CMK (cell line): Measurements from ENCODE around the gene TMEM178B.
"Not testable (repeated sequence)": the region's sequence is repeated elsewhere in the genome, so short reads cannot be mapped to it uniquely, and the experiment has no call there.

Experiments
- DNase-seq: peaks from one replicate; pipeline ENCODE4 v3.0.0-alpha.2; 2010; ENCODE audit warnings: low read depth

Gene TMEM178B

DNA sequence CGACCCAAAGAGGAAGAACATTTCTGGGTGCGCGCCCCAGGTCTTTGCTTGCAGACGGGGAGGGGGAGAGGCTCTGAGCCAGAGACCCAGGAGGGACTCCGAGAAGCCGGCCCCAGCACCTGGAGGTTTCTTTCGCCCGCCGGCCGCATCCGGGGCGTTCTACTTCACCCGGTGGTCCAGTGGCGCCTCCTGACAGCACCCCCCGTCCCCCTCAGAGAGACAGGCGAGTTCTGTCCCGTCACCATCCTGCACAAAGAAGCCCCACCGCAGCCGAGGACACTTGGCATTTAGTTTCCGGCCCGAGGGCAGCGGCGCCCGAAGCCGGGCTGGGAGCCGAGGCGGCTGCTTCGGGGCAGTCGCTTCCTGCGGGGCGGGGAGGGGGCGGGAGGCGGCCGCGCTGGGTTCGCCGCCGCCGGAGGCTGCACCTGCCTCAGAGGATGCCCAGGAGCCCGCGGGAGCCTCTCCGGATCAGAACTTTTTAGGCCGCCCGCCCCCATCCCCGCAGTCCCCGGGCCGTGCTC lies at the start of gene TMEM178B:
TSS of gene TMEM178B (plus strand) at position 424 of the 521 bp plus-strand sequence.
- no peak for DNase-seq

GRCh38 chr7:141024668-141025067 lies 49.2 kb upstream of the TMEM178B start:
- no peak for DNase-seq

DNA sequence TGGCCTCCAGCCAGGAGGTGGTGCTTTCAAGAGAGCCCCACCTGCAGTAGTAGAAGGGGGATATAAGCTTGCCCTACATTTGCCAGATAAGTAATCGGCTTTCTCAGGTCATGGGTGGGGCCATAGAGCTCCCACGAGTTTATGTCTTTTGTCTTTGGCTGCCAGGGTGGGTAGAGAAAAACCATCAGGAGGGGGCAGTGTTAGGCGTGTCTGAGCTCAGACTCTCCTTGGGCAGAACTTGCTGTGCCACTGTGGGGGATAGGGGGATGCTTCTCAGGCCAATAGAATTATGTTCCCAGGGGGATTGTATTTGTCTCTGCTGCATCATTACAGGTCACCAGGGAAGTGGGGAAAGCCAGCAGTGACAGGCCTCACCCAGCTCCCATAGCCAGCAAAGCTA lies 46.8 kb upstream of the TMEM178B start:
- DNase-seq: no peak

DNA sequence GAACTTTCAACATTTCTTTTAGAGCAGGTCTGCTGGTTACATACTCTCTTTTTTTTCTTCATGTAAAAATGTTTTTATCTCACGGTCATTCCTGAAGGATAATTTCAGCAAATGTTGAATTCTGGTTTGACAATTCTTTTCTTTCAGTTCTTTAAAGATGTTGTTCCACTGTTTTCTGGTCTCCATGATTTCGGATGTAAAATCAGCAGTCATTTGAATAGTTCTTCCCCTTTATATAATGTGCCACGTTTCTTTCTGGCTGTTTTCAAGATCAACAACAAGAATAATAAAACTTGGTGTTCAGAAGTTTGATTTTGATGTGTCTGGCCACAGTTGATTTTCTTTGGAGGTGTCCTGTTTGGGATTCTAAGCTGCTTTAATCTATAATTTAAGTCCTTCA lies 45.1 kb upstream of the TMEM178B start:
- DNase-seq: no peak

DNA sequence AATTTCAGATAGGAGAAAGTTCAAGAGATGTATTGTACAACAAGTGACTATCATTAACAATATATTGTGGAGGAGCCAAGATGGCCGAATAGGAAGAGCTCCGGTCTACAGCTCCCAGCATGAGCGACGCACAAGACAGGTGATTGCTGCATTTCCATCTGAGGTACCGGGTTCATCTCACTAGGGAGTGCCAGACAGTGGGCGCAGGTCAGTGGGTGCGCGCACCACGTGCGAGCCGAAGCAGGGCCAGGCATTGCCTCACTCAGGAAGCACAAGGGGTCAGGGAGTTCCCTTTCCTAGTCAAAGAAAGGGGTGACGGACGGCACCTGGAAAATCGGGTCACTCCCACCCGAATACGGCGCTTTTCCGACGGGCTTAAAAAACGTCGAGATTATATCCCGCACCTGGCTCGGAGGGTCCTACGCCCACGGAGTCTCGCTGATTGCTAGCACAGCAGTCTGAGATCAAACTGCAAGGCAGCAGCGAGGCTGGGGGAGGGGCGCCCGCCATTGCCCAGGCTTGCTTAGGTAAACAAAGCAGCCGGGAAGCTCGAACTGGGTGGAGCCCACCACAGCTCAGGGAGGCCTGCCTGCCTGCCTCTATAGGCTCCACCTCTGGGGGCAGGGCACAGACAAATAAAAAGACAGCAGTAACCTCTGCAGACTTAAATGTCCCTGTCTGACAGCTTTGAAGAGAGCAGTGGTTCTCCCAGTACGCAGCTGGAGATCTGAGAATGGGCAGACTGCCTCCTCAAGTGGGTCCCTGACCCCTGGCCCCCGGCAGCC lies 41.1 kb upstream of the TMEM178B start:
- DNase-seq: not testable (repeated sequence)

GRCh38 chr7:141038100-141038499 lies 35.8 kb upstream of the TMEM178B start:
- DNase-seq: not testable (repeated sequence)

- DNase-seq: no peak
Observed at GRCh38 chr7:141039376-141039775, 34.5 kb upstream of the TMEM178B start.

DNA sequence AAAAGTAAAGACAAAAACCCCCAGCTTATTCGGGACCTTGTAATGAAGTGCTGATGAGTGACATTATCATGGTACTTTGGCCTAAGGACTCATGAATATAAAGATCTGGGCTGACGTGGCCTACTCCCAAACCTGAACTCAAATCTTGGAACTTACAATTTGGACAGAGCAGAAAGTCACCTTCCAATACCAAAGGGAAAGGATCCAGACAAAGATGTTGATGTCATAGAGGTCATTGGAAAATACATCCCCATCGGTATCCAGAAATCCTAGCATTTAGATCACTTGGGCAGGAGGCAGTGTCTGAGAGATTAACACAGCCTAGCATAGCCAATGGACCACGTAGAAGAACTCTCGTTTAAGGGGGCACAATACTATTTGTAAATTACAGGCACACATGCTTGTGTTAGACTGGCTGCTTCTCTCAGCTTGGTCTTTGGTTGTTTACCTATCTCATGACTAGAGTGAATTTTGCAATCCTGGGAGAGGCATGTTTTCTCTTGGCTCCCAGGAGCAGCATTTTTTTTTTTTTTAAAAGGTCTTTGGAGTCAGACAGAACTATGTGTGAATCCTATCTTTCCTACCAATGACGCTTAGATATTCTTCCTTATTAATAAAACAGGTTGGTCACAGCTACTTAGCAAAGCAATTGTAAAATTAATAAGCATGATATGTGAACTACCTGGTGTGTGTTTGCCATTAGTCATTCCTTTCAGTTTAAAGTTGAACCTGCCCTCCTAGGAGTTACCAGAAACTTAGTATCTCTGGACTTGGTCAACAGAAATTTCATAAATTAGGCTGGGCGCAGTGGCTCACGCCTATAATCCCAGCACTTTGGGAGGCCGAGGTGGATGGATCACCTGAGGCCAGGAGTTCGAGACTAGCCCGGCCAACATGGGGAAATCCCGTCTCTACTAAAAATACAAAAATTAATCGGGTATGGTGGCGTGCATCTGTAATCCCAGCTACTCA lies 31.4 kb upstream of the TMEM178B start:
- no peak for DNase-seq

DNA sequence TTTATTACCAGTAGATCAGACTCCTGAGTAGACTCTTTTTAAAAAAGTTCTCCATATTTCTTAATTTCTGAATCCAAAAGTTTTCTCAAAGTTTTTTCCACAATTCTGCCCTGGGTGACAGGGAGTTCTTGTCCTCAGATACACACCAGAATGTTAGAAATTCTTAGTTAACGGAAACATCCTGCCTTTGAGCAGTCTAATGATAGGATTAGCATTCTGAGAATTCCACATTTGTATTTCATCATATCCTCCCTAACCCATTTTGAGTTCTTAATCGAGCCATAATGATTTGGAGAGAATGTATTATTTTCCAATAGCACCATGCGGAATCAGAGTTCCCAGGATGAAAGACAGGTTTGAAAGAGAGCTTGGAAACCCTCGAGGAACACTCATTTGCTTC lies 30.2 kb upstream of the TMEM178B start:
- DNase-seq: no peak

DNA sequence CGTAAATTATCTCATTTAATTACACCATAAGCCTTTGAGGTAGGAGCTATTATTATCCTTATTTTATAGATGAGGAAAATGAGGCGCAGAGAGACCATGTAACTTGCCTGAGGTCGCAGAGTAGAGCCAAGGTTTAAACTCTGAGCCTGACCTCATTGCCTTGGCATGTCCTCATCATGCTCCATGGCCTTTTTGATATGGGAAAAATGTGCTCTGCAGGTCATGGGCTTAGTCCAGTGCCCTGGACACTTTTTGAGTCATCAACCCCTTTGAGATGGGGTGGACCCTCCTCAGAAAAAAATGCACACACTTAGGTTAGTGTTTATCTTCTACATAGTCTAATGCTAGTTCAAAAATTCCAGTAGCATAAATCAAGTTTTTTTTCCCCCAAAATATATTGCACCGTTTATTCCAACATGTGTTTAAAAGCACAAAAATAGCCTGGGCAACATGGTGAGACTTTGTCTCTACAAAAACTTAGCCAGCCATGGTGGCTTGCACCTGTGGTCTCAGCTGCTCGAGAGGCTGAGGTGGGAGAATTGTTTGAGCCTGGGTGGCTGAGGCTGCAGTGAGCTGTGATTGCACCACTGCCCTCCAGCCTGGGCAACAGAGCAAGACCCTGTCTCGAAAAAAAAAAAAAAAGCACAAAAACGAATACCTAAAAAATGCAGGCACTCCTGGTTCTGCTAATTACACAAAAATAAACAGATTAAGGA lies 28.6 kb upstream of the TMEM178B start:
- DNase-seq: no peak

- DNase-seq: no peak
Observed at GRCh38 chr7:141045842-141046620, 27.8 kb upstream of the TMEM178B start.

DNA sequence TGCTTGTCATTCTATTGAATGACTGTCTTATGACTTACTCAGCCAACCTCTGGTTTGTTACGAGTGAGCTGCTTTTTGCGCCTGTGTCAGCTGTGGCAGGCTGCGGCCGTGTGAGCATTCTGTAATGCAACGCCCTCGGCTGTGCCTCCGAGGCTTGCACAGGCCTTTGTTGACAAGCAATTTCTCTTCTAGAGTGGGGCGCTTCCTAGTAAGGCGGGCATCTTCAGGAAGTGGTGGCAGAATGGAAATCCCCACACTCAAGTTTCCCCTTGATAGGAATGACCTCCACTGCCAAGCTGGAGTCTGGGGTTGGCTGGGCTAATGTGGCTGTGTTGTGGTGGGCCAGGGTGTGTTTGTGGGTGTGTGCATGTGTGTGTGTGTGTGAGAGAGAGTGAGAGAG lies 20.2 kb upstream of the TMEM178B start:
- DNase-seq: peak; percentile 61

DNA sequence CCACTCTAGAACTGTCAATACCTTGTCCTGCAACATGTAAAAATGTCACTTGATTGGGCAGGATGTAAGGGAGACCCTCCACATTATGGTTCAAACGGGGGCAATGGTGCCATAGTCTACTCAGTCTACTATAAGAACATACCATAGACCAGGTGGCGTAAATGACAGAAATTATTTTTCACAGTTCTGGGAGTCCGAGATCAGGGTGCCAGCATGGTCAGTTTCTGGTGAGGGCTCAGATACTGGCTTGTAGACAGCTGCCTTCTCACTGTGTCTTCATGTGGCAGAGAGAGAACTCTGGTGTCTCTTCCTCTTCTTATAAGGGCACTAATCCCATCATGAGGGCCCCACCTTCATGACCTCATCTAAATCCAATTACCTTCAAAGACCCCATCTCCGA lies 18.7 kb upstream of the TMEM178B start:
- no peak for DNase-seq

DNA sequence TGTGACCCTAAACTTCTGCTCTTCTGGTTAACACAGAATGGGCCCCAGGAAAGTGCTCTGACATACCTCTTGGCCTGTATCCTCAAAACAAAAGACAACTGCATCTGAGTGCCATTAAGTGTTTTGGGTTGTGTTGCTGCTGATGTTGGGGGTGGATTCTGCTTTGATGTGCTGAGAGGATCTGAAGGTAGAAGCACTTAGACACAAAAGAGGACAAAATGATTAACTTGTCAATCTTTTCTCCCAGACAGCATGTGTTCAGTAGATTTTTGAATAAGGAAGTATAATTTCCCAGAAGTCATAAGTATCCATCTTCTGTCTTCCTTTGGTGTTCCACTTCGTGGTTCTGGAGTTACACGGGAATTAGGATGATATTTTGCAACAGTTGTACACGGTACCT lies 16.1 kb upstream of the TMEM178B start:
- no peak for DNase-seq

- not testable (repeated sequence) for DNase-seq
Observed at GRCh38 chr7:141067856-141068255, 6.0 kb upstream of the TMEM178B start.

DNA sequence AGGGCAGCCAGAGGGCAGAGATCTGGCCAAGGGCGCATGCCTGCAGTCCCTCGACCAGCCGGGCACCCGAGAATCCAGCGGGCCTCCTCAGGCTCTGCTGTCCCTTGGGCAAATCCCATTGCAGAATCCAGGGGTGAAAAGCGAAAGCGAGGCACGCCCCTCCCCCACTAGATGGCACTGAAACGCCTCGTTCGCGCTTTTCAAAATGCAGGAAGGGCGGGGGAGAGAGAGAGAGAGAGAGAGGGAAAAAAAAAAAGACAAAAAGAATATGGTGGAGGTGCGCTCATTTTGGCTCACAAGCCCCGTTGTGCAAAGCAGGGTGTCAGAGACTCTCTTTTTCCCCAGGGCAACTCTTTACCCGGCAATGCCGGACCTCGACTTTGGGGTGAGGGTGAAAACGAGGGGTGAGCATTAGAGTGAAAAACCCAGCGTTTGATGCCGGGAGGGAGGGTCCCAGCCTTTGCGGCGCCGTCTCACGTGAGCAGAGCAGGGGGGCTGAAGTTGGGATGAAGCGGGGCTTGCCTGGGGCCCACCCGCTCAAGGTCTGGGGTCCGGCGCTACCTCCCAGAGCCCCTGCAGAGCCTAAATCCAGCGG lies 2.5 kb upstream of the TMEM178B start:
- DNase-seq: no peak

DNA sequence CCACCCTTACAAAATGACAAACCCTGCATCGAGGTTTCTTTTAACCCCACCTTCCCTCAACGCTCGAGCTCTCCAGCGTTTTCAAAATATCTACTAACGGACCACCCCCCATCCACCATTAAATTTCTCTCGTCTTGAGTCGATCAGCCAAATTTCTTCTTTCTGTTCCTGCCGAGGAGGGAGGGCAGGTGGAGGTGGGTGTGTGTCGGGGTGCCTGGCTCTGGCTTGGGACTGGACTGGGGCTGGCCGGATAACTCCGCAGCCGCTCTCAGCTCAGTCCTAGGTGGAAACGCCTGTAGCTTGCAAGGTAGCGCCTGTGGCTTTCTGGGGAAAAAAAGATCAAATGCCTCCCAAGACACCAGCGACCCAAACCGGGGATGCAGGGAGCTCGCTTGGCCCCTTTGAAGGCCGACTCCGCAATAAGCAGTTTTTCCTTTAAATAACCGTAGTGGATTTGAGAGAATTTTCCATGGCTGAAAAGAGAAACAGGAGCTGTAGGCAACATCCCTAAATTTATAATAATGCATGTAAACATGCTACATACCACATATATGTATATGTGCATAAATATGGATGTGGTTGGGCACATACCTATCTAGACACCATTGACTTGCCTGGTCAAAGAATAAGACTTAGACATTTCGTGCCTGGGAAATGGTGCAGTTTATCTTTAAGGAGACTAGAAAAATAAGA lies 1.9 kb upstream of the TMEM178B start:
- DNase-seq: no peak

- DNase-seq: no peak
Observed at GRCh38 chr7:141072548-141073172, 1.2 kb upstream of the TMEM178B start.

- DNase-seq: no peak
Observed at GRCh38 chr7:141073173-141073640, 657 bp upstream of the TMEM178B start.
